WTC11 (cell line): ENCODE data around the gene ATP9B. TPM values are rescaled to one million over a fixed set of nuclear protein-coding genes. Genes with fewer than 3 reads are reported as not detected.

Experiments used
- ATAC-seq: fragments of 200-7000 bp; cut with Tn5 transposase; 2 replicates; pipeline ENCODE4 v1.10.0; 2021; ENCODE audit warnings: mild to moderate bottlenecking, moderate library complexity
- CTCF ChIA-PET: fragments of 300-600 bp; sonication (Branson Sonifier 250); formaldehyde crosslinking; loops from one replicate; lab custom pipeline; 2021; ENCODE audit warnings: antibody characterized with exemption; lab: Charles Lee
- POLR2A ChIA-PET: fragments of 350-600 bp; sonication (Branson Sonifier 250); formaldehyde crosslinking; loops from one replicate; lab custom pipeline; 2021; ENCODE audit warnings: antibody characterized with exemption; lab: Charles Lee
- DNase-seq: peaks from one replicate; pipeline ENCODE4 v3.0.0; 2021; ENCODE audit warnings: low spot score
- H3K27ac Mint-ChIP-seq: 2 replicates; pipeline ENCODE4 v1.8.0; 2021; ENCODE audit warnings: mixed read lengths
- H3K27me3 Mint-ChIP-seq: 2 replicates; pipeline ENCODE4 v1.8.0; 2021; ENCODE audit warnings: low read depth, mild to moderate bottlenecking, moderate library complexity, mixed read lengths
- H3K36me3 Mint-ChIP-seq: 2 replicates; pipeline ENCODE4 v1.8.0; 2021; ENCODE audit warnings: mixed read lengths
- H3K4me1 Mint-ChIP-seq: 2 replicates; pipeline ENCODE4 v1.8.0; 2022; ENCODE audit warnings: mixed read lengths
- H3K4me3 Mint-ChIP-seq: 2 replicates; pipeline ENCODE4 v1.8.0; 2021; ENCODE audit warnings: mild to moderate bottlenecking, moderate library complexity, mixed read lengths
- H3K9me3 Mint-ChIP-seq: 2 replicates; pipeline ENCODE4 v1.8.0; 2021; ENCODE audit warnings: mixed read lengths
- ATF6 ChIP-seq: sonication (generic); formaldehyde crosslinking; IDR thresholded peaks from 2 replicates; pipeline ENCODE4 v1.8.1; 2023; ENCODE audit warnings: mild to moderate bottlenecking, missing genetic modification reagents
- CDX4 ChIP-seq: fragments of 250-450 bp; sonication (Bioruptor Pico); IDR thresholded peaks from 2 replicates; pipeline ENCODE4 v1.9.0; 2021; ENCODE audit warnings: moderate library complexity, mild to moderate bottlenecking, inconsistent platforms, borderline replicate concordance
- E2F5 ChIP-seq: sonication (generic); formaldehyde crosslinking; IDR thresholded peaks from 2 replicates; pipeline ENCODE4 v1.8.1; 2022; ENCODE audit warnings: mild to moderate bottlenecking, moderate library complexity, missing genetic modification reagents
- ETV6 ChIP-seq: sonication (generic); formaldehyde crosslinking; IDR thresholded peaks from 2 replicates; pipeline ENCODE4 v1.8.1; 2022; ENCODE audit warnings: mild to moderate bottlenecking, missing genetic modification reagents
- FOXJ3 ChIP-seq: sonication (generic); formaldehyde crosslinking; IDR thresholded peaks from 2 replicates; pipeline ENCODE4 v1.9.0; 2021; ENCODE audit warnings: missing genetic modification reagents, mild to moderate bottlenecking, borderline replicate concordance
- GRHL2 ChIP-seq: fragments of 250-450 bp; sonication (Bioruptor Pico); IDR thresholded peaks from 2 replicates; pipeline ENCODE4 v1.8.0; 2022; ENCODE audit warnings: mild to moderate bottlenecking, moderate library complexity; ENCODE audit not compliant: insufficient replicate concordance, severe bottlenecking
- GTF2I ChIP-seq: fragments of 250-450 bp; sonication (Bioruptor Pico); conservative IDR thresholded peaks from 2 replicates; pipeline ENCODE4 v1.4.0; 2021; ENCODE audit warnings: mild to moderate bottlenecking
- IRF2 ChIP-seq: sonication (generic); formaldehyde crosslinking; IDR thresholded peaks from 2 replicates; pipeline ENCODE4 v1.8.0; 2022; ENCODE audit warnings: low read depth, missing genetic modification reagents, borderline replicate concordance
- OVOL2 ChIP-seq: fragments of 250-450 bp; sonication (Bioruptor Pico); IDR thresholded peaks from 2 replicates; pipeline ENCODE4 v1.9.0; 2021; ENCODE audit warnings: mild to moderate bottlenecking, borderline replicate concordance
- PRDM15 ChIP-seq: sonication (generic); formaldehyde crosslinking; IDR thresholded peaks from 2 replicates; pipeline ENCODE4 v1.8.0; 2022; ENCODE audit warnings: missing genetic modification reagents
- SP1 ChIP-seq: sonication (generic); formaldehyde crosslinking; conservative IDR thresholded peaks from 2 replicates; pipeline ENCODE4 v1.8.1; 2022; ENCODE audit warnings: missing genetic modification reagents
- TP53 ChIP-seq: sonication (generic); formaldehyde crosslinking; IDR thresholded peaks from 2 replicates; pipeline ENCODE4 v1.8.1; 2023; ENCODE audit warnings: mild to moderate bottlenecking, missing genetic modification reagents
- ZBTB21 ChIP-seq: sonication (generic); formaldehyde crosslinking; IDR thresholded peaks from 2 replicates; pipeline ENCODE4 v1.8.1; 2023; ENCODE audit warnings: mild to moderate bottlenecking, missing genetic modification reagents, borderline replicate concordance
- ZNF121 ChIP-seq: sonication (generic); formaldehyde crosslinking; IDR thresholded peaks from 2 replicates; pipeline ENCODE4 v1.8.0; 2023; ENCODE audit warnings: missing genetic modification reagents
- ZNF396 ChIP-seq: fragments of 250-450 bp; sonication (Bioruptor Pico); IDR thresholded peaks from 2 replicates; pipeline ENCODE4 v1.8.0; 2021; ENCODE audit warnings: mild to moderate bottlenecking, moderate library complexity, borderline replicate concordance
- total RNA-seq: library from RNA; stranded (reverse); gene quantifications from 3 replicates; pipeline ENCODE4 v1.2.3, GENCODE V29; 2021
- TF ChIP-seq, protein P1 (sequence below): sonication (generic); formaldehyde crosslinking; IDR thresholded peaks from 2 replicates; pipeline ENCODE4 v1.8.1; 2022; ENCODE audit warnings: mild to moderate bottlenecking, missing genetic modification reagents, moderate library complexity, borderline replicate concordance
- TF ChIP-seq, protein P2 (sequence below): fragments of 250-450 bp; sonication (Bioruptor Pico); IDR thresholded peaks from 2 replicates; pipeline ENCODE4 v1.9.0; 2021; ENCODE audit warnings: mild to moderate bottlenecking
- TF ChIP-seq, protein P3 (sequence below): sonication (generic); formaldehyde crosslinking; IDR thresholded peaks from 2 replicates; pipeline ENCODE4 v1.8.0; 2023; ENCODE audit warnings: missing genetic modification reagents

Gene ATP9B
- total RNA-seq, 1 experiment from 2014 or later, result 19.0 TPM

DNA sequence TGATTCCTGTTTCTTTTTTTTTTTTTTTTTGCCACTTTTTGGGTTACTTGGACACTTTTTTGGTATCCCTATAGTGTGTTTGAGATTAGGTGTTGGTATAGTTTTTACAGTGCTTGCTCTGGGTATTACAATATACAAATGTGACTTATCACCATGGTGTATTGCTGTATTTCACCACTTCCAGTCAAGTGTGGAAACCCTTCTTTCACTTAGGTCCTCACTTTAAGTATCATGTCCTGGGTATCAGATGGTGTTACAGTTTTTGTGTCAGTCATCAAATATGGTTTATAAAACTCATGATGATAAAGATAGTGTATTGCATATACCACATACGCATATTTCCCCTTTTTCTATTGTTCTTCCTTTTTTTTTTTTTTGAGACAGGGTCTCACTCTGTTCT is 1.8 kb downstream of the ATP9B start:
- ATAC-seq (no peak), DNase-seq (no peak)
- peaks cover 50% of the 10 kb centered on the region for H3K36me3 Mint-ChIP-seq
- no peak overlapping the region for H3K27ac Mint-ChIP-seq
- peaks cover 35% of the 10 kb centered on the region for H3K9me3 Mint-ChIP-seq
- peaks cover 23% of the 10 kb centered on the region for H3K27me3 Mint-ChIP-seq
- ChIA-PET CTCF (no interaction called here), POLR2A (no interaction called here)
- H3K4me1 Mint-ChIP-seq, result peaks cover 7% of the 10 kb centered on the region
- H3K4me3 Mint-ChIP-seq, result peak overlapping the region; percentile 87
- TF ChIP-seq ZBTB21 (CRISPR knock-in tag) (no peak), ZNF121 (CRISPR knock-in tag) (no peak), ZNF396 (CRISPR knock-in tag) (no peak), E2F5 (CRISPR knock-in tag) (no peak), ETV6 (CRISPR knock-in tag) (no peak), OVOL2 (CRISPR knock-in tag) (no peak), ATF6 (no peak), TP53 (CRISPR knock-in tag) (no peak), CDX4 (CRISPR knock-in tag) (no peak), FOXJ3 (no peak), SP1 (CRISPR knock-in tag) (no peak), PRDM15 (CRISPR knock-in tag) (no peak), GTF2I (no peak), IRF2 (CRISPR knock-in tag) (no peak), GRHL2 (no peak)
- TF ChIP-seq, protein P1, sequence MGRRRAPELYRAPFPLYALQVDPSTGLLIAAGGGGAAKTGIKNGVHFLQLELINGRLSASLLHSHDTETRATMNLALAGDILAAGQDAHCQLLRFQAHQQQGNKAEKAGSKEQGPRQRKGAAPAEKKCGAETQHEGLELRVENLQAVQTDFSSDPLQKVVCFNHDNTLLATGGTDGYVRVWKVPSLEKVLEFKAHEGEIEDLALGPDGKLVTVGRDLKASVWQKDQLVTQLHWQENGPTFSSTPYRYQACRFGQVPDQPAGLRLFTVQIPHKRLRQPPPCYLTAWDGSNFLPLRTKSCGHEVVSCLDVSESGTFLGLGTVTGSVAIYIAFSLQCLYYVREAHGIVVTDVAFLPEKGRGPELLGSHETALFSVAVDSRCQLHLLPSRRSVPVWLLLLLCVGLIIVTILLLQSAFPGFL (CRISPR knock-in tag), result no peak
- TF ChIP-seq, protein P2, sequence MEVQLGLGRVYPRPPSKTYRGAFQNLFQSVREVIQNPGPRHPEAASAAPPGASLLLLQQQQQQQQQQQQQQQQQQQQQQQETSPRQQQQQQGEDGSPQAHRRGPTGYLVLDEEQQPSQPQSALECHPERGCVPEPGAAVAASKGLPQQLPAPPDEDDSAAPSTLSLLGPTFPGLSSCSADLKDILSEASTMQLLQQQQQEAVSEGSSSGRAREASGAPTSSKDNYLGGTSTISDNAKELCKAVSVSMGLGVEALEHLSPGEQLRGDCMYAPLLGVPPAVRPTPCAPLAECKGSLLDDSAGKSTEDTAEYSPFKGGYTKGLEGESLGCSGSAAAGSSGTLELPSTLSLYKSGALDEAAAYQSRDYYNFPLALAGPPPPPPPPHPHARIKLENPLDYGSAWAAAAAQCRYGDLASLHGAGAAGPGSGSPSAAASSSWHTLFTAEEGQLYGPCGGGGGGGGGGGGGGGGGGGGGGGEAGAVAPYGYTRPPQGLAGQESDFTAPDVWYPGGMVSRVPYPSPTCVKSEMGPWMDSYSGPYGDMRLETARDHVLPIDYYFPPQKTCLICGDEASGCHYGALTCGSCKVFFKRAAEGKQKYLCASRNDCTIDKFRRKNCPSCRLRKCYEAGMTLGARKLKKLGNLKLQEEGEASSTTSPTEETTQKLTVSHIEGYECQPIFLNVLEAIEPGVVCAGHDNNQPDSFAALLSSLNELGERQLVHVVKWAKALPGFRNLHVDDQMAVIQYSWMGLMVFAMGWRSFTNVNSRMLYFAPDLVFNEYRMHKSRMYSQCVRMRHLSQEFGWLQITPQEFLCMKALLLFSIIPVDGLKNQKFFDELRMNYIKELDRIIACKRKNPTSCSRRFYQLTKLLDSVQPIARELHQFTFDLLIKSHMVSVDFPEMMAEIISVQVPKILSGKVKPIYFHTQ (CRISPR knock-in tag), result no peak
- TF ChIP-seq, protein P3, sequence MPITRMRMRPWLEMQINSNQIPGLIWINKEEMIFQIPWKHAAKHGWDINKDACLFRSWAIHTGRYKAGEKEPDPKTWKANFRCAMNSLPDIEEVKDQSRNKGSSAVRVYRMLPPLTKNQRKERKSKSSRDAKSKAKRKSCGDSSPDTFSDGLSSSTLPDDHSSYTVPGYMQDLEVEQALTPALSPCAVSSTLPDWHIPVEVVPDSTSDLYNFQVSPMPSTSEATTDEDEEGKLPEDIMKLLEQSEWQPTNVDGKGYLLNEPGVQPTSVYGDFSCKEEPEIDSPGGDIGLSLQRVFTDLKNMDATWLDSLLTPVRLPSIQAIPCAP (CRISPR knock-in tag), result no peak
